Stimulated activated CD8-positive, alpha-beta memory T cell treated with anti-CD3 and anti-CD28 coated beads, Interleukin-15, amount 100 ng/mL, for 48 hours (primary cell): Measurements from ENCODE around the gene PDXP.
"Not testable (repeated sequence)": the region's sequence is repeated elsewhere in the genome, so short reads cannot be mapped to it uniquely, and the experiment has no call there.

Source experiments
- DNase-seq, 2 donors: peaks; one replicate each; pipeline ENCODE4 v3.0.0-alpha.2; 2020; ENCODE audit warnings: low read depth in 2 of 2

Gene PDXP

GRCh38 chr22:37674951-37675929, 16.7 kb downstream of the PDXP start, which contains the start of gene LGALS1:
Gene LGALS1, plus strand, starts transcription at chr22:37675636. Its CDS starts 67 bp downstream, at chr22:37675703.
- DNase-seq, result peak; percentile 67 to 72

GRCh38 chr22:37675930-37676735, 17.6 kb downstream of the PDXP start:
- DNase-seq, result no peak

DNA sequence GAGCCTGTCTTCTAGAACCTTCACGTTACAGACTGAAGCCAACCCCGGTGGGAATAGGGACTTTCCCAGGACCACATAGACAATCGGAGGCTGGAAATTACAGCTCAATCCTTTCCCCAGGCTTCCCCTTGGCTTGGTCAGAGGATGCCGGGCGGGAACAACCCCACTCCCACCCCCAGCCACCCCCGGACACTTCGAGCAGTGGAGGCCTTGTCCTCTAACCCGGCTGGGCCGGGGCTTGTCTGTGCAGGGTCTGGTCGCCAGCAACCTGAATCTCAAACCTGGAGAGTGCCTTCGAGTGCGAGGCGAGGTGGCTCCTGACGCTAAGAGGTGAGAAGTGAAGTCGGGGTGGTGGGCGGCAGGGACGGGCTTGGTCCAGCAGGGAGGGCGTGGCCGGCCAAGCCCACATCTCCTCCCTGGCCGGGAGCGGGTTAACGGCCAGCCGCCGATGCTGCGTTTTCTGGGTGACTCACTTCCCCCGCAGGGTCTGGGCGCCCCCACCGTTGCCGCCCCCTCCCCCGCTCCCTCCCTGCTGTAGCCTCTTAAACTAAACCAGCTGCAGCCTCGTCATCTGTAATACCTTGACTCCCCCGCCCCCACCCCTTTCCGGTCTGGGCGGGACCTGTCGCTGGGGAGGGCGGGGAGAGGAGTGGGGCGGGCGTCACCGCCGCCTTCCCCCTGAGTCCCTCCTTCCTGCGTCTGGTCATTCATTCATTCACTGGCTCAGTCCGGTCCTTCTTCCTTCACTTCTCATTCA, 18.4 kb downstream of the PDXP start:
- peak; percentile 85 to 92 for DNase-seq

- DNase-seq, result no peak
These were observed 19.0 kb downstream of the PDXP start for GRCh38 chr22:37677493-37677974.

DNA sequence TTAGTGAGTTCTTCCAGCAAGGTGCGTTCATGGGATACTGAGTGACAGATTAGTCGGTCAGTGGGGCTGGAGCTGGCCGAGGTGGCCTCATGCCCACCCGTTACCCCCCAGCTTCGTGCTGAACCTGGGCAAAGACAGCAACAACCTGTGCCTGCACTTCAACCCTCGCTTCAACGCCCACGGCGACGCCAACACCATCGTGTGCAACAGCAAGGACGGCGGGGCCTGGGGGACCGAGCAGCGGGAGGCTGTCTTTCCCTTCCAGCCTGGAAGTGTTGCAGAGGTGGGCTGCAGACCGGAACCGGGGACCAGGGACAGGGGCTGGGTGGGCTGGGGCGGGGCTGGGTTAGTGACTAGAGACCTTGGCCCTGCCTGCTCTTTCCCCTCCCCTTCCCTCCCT, 19.8 kb downstream of the PDXP start:
- no peak for DNase-seq

- DNase-seq, result no peak
These were observed 21.1 kb downstream of the PDXP start for GRCh38 chr22:37679670-37680069.

GRCh38 chr22:37680191-37680851, 21.8 kb downstream of the PDXP start:
- DNase-seq, result no peak

DNA sequence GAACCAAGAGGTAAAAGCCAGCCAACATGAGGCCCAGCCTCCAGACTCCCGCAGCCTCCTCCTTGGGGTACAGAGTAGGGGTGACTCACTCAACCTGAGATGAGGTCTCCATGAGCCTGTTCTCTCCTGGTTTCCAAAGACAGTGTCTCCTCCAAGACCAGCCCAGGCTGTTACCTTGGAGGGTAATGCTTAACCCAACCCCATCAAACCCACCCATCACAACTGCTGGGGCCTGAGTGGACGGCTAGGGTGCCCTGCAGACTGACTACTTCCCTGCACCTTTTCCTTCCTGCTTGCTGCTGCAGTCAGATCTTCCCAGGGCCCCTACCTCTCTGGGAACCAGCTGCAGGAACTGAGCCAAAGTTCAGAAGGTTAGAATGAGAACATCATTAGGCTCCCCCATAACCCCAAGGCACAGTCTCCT, 22.5 kb downstream of the PDXP start:
- DNase-seq, result no peak

DNA sequence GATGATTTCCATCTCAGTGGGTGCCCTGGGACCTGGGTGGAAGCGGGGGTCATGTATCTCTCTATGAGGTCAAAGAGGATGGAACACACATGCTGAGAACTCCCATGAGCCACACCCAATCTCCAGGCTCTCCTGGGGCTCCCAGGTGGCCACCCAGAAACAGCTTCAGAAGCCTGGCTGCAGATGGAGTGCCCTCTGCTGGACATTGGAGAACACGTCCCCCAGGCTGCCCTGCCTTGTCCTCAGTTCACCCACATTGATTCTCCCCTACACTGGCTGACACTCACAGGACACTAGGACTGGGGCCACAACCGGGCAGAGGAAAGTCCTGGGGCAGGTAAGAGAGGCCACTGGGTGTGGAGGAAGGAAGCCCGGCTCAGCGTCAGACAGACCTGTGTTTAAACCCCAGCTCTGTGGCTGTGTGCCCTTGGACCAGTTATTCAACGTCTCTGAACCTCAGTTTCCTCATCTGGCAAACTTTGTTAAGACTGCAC, 23.1 kb downstream of the PDXP start:
- DNase-seq, result peak; percentile 57 to 61

DNA sequence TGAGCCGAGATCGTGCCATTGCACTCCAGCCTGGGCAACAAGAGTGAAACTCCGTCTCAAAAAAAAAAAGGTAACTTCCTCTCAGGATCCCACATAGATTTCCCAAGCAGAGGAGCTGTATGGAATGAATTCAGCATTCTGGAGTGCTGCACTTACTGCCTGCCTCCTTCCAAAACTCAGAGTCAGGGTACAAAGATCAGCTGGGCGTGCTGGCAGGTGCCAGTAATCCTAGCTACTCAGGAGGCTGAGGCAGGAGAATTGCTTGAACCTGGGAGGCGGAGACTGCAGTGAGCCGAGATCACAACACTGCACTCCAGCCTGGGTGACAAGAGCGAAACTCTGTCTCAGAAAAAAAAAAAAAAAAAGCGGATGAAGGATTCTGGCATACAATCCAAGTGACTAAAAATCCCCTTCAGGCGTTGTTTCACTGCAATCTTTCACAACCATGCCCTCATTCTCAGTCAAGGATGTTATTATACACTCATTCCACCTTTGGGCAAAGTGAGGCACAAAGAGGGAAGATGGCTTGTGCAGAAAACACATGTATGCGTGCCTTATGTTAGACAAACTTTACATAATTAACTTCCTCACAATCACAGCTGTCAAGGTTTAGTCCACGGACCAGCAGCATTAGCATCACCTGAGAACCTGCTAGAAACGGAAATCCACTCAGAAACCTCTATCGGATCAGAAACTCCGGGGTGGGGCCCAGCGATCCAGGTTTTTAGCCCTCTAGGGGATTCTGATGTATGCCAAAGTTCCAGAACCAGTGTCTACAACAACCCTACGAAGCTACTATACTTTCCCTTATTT, 26.5 kb downstream of the PDXP start:
- no peak for DNase-seq

DNA sequence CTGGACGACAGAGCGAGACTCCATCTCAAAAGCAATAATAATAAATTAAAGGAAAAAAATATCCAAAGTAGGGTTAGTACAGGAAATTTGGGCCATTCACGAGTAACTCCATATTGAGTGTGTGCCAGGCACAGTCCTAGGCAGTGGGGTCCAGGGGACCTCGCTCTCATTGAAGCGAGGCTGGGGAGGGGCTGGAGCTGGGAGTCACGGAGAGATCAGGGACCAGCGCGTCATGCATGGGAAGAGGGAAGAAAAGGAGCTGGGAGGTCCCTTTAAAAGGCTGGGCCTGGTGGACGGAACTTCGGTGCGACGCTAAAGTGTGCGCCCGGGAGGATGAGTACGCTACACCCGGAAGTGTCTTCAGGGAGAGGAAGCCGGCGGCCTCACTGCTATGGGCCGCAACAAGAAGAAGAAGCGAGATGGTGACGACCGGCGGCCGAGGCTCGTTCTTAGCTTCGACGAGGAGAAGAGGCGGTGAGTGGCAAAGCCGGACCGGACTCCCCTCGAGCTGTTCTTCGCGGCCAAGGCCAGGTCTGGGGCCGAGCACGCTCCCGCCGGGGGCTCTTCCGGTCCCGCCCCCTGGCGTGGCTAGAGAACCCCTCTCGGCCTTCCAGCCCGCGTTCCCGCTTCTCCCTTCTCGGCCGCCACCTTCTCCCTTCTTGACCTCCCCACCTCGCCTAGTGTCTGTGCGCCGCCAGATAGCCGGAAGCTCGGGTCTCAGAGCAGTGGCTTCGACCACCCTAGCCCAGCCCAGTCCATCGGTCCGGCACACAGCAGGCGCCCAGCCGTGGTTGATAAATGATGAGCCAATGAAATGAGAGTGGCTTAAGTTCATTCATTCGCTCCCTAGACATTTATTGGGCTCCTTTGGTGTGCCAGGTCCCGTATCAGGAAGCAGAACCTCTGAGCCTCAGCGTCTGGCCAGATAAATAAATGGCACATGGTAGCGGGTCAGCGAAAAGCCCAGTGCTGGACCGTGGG, 27.8 kb downstream of the PDXP start, which contains the start of gene NOL12:
Gene NOL12 (plus strand): TSS at position 342 of the 981 bp plus-strand sequence. CDS start 50 bp downstream, at position 392.
- peak; percentile 48 to 69 for DNase-seq

- no peak for DNase-seq
These were observed 31.9 kb downstream of the PDXP start for GRCh38 chr22:37690407-37690806.

- DNase-seq, result no peak
These were observed 32.5 kb downstream of the PDXP start for GRCh38 chr22:37690901-37691504.

DNA sequence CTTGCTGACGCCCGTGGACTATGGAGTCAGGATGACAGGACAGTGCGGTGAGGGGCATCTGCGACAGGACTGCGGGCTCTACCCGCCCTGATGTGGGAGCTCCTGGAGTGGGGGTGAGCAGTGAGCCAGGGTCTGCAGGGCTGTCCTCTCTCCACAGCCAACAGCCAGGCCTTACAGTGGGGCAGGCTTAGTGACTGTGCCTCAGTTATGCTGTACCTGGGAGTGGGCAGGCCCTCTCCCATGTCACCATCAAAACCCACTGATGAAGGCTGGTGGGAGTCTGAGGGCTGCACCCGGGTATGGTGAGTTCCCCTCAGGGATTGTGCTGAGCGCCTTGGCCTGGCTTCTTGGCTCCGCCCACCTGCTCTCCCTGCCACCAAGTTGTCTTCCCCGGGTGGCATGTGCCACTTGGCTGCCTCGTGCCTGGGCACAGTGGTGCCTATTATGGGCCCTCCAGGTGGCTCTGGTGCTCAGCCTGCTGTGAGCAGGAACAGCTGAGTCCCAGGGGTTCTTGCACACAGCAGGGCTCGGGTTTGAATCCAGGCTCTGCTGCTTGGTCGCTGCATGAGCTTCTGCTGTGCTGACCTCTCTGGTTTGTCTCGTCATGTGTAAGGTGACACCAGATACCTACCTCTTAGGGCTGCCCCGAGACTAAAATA, 34.2 kb downstream of the PDXP start:
- no peak for DNase-seq

GRCh38 chr22:37694131-37694530, 35.6 kb downstream of the PDXP start:
- not testable (repeated sequence) for DNase-seq

GRCh38 chr22:37696260-37696656, 37.7 kb downstream of the PDXP start:
- not testable (repeated sequence) for DNase-seq
